GM12878 (cell line): ENCODE data around the gene PTS.

Source experiments
- CEBPB ChIP-seq, 2 experiments: fragments of 150-350 bp in 1 of 2; IDR thresholded peaks; 2 replicates each; pipeline ENCODE4 v1.6.1; 2012 to 2014; ENCODE audit warnings: low read depth in 2 of 2, low read length in 2 of 2, borderline replicate concordance in 1 of 2, inconsistent platforms in 1 of 2
- CTCF ChIP-seq, 3 experiments: IDR thresholded peaks in 2 of 3; conservative IDR thresholded peaks in 1 of 3; 2 replicates each; pipeline ENCODE4 v1.5.1; 2011; ENCODE audit warnings: low read depth in 3 of 3, low read length in 3 of 3, mild to moderate bottlenecking in 3 of 3, control low read depth in 2 of 3, moderate library complexity in 2 of 3, inconsistent platforms in 1 of 3, mixed read lengths in 1 of 3; ENCODE audit not compliant: control insufficient read depth in 2 of 3, insufficient read depth in 1 of 3; ENCODE audit errors: extremely low read depth in 1 of 3
- IKZF1 ChIP-seq: fragments of 450-650 bp; conservative IDR thresholded peaks from 2 replicates; pipeline ENCODE4 v1.6.1; 2017; ENCODE audit warnings: antibody characterized with exemption, mild to moderate bottlenecking
- IRF3 ChIP-seq: fragments of 450-650 bp; IDR thresholded peaks from 2 replicates; pipeline ENCODE4 v1.6.1; 2014; ENCODE audit warnings: mild to moderate bottlenecking
- TAF1 ChIP-seq: IDR thresholded peaks from 2 replicates; pipeline ENCODE4 v1.6.1; 2011; ENCODE audit warnings: mild to moderate bottlenecking, low read depth, low read length, borderline replicate concordance
- TCF12 ChIP-seq: IDR thresholded peaks from 2 replicates; pipeline ENCODE4 v1.6.1; 2011; ENCODE audit warnings: low read depth, mild to moderate bottlenecking, low read length
- TCF7 ChIP-seq: IDR thresholded peaks from 2 replicates; pipeline ENCODE4 v1.6.1; 2014; ENCODE audit warnings: antibody characterized with exemption, borderline replicate concordance
- USF2 ChIP-seq: IDR thresholded peaks from 2 replicates; pipeline ENCODE4 v1.6.1; 2011; ENCODE audit warnings: low read depth, low read length, improper control_type of control experiment, borderline replicate concordance
- ZNF207 ChIP-seq: fragments of 450-650 bp; IDR thresholded peaks from 2 replicates; pipeline ENCODE4 v1.6.1; 2014; ENCODE audit warnings: antibody characterized with exemption, mild to moderate bottlenecking, borderline replicate concordance
- ZZZ3 ChIP-seq: IDR thresholded peaks from 2 replicates; pipeline ENCODE4 v1.6.1; 2011; ENCODE audit warnings: low read depth; ENCODE audit not compliant: control insufficient read depth, insufficient read length
- TF ChIP-seq, protein P1 (sequence below): IDR thresholded peaks from 2 replicates; pipeline ENCODE4 v1.6.1; 2012; ENCODE audit warnings: mild to moderate bottlenecking, low read depth, low read length
- TF ChIP-seq, protein P2 (sequence below): fragments of 450-650 bp; conservative IDR thresholded peaks from 2 replicates; pipeline ENCODE4 v1.6.1; 2017; ENCODE audit warnings: mild to moderate bottlenecking, moderate library complexity

DNA sequence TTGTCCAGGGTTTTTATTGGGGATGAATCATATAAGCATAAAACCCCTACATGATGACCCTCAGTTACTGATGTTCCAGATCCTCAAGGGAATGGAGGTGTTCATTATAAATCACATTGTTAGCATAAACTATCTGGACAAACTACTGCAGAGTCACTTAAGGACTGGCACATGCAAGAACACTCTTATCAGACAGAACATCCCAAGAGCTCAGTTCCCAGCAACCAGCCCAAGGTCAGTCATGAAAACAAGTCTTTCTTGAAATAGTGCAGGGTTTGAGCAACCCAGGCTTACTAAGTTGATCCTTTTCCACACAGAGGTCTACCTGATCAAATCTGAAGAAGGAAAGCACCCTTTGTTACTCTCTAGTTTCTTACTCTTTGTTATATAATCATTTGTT lies 13.5 kb upstream of the PTS start:
- TF ChIP-seq TAF1 (no peak), ZZZ3 (no peak), CTCF (IDR thresholded peaks at IDR 0.05 in 2 of 3, conservative IDR thresholded peaks at IDR 0.05 in 1 of 3; ENCODE audit: control insufficient read depth in 2 of 3, extremely low read depth in 1 of 3, insufficient read depth in 1 of 3, low read depth in 3 of 3, low read length in 3 of 3) (no peak), ZNF207 (no peak), USF2 (no peak), IKZF1 (no peak), IRF3 (no peak), TCF7 (no peak), TCF12 (no peak), CEBPB (IDR thresholded peaks at IDR 0.05; ENCODE audit: borderline replicate concordance in 1 of 2, low read depth in 2 of 2, low read length in 2 of 2) (no peak)
- TF ChIP-seq, protein P1, sequence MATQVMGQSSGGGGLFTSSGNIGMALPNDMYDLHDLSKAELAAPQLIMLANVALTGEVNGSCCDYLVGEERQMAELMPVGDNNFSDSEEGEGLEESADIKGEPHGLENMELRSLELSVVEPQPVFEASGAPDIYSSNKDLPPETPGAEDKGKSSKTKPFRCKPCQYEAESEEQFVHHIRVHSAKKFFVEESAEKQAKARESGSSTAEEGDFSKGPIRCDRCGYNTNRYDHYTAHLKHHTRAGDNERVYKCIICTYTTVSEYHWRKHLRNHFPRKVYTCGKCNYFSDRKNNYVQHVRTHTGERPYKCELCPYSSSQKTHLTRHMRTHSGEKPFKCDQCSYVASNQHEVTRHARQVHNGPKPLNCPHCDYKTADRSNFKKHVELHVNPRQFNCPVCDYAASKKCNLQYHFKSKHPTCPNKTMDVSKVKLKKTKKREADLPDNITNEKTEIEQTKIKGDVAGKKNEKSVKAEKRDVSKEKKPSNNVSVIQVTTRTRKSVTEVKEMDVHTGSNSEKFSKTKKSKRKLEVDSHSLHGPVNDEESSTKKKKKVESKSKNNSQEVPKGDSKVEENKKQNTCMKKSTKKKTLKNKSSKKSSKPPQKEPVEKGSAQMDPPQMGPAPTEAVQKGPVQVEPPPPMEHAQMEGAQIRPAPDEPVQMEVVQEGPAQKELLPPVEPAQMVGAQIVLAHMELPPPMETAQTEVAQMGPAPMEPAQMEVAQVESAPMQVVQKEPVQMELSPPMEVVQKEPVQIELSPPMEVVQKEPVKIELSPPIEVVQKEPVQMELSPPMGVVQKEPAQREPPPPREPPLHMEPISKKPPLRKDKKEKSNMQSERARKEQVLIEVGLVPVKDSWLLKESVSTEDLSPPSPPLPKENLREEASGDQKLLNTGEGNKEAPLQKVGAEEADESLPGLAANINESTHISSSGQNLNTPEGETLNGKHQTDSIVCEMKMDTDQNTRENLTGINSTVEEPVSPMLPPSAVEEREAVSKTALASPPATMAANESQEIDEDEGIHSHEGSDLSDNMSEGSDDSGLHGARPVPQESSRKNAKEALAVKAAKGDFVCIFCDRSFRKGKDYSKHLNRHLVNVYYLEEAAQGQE = no peak
- TF ChIP-seq, protein P2, sequence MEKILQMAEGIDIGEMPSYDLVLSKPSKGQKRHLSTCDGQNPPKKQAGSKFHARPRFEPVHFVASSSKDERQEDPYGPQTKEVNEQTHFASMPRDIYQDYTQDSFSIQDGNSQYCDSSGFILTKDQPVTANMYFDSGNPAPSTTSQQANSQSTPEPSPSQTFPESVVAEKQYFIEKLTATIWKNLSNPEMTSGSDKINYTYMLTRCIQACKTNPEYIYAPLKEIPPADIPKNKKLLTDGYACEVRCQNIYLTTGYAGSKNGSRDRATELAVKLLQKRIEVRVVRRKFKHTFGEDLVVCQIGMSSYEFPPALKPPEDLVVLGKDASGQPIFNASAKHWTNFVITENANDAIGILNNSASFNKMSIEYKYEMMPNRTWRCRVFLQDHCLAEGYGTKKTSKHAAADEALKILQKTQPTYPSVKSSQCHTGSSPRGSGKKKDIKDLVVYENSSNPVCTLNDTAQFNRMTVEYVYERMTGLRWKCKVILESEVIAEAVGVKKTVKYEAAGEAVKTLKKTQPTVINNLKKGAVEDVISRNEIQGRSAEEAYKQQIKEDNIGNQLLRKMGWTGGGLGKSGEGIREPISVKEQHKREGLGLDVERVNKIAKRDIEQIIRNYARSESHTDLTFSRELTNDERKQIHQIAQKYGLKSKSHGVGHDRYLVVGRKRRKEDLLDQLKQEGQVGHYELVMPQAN = no peak
